GM21526 (cell line): Measurements from ENCODE around the gene SLC7A8.
"Not testable (repeated sequence)": the region's sequence is repeated elsewhere in the genome, so short reads cannot be mapped to it uniquely, and the experiment has no call there.

ENCODE experiments used
- ATAC-seq: cut with Tn5 transposase; IDR thresholded peaks from one replicate; pipeline ENCODE4 v1.9.1; 2021; ENCODE audit warnings: moderate library complexity; ENCODE audit not compliant: unreplicated experiment, low FRiP score

SLC7A8 gene

DNA sequence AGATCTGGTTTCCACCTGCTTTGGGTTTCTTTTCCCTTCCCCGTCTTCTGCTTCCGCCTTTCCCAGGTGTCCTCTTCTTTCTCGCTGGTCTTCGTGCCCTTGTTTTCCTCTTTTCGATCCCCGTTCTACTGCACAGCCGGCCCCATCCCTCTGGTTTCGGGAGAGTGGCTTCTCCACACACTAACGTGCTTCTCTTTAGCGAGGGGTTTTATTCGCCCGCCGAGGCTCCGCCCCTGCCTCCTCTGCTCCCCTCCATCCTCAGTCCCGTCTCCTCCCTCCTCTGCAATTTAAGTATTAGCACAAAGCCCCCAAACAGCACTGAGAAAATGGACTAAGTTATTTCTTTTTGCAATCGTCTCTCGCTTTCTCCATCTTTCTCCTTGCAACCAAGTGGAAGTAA, at the start of gene SLC7A8:
TSS of gene SLC7A8 (minus strand) at position 182 of the 400 bp plus-strand sequence. CDS start 746 bp downstream, outside the sequence.
- no peak for ATAC-seq

DNA sequence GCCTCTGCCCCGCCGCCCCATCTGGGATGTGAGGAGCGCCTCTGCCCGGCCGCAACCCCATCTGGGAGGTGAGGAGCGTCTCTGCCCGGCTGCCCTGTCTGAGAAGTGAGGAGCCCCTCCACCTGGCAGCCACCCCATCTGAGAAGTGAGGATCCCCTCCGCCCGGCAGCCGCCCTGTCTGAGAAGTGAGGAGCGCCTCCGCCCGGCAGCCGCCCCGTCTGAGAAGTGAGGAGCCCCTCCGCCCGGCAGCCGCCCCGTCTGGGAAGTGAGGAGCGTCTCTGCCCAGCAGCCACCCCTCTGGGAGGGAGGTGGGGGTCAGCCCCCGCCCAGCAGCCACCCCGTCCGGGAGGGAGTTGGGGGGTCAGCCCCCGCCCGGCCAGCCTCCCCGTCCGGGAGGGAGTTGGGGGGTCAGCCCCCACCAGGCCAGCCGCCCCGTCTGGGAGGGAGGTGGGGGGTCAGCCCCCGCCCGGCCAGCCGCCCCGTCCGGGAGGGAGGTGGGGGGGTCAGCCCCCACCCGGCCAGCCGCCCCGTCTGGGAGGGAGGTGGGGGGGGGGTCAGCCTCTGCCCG, 48.9 kb upstream of the SLC7A8 start:
- ATAC-seq = not testable (repeated sequence)

- no peak for ATAC-seq
Measured at GRCh38 chr14:23228812-23229211, 45.4 kb upstream of the SLC7A8 start.

GRCh38 chr14:23227566-23227965, 44.1 kb upstream of the SLC7A8 start:
- no peak for ATAC-seq

GRCh38 chr14:23224958-23225357, 41.5 kb upstream of the SLC7A8 start:
- ATAC-seq = not testable (repeated sequence)

GRCh38 chr14:23219075-23219474, 35.6 kb upstream of the SLC7A8 start:
- ATAC-seq = no peak

- ATAC-seq = no peak
Measured at GRCh38 chr14:23217032-23218020, 33.9 kb upstream of the SLC7A8 start.

DNA sequence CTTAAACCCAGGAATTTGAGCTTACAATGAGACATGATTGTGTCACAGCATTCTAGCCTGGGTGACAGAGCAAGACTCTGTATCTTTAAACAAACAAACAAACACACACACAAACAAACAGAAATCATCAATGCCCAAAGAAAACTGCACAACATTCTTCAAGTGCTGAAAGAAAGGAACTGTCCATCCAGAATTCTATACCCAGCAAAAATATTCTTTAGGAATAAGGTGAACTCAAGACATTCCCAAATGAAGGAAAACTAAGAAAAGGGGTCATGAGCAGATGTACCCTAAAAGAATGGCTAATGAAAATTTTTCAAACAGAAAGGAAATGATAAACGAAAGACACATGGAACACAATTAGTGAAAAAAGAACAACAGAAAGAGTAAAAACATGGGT, 32.0 kb upstream of the SLC7A8 start:
- ATAC-seq = no peak

DNA sequence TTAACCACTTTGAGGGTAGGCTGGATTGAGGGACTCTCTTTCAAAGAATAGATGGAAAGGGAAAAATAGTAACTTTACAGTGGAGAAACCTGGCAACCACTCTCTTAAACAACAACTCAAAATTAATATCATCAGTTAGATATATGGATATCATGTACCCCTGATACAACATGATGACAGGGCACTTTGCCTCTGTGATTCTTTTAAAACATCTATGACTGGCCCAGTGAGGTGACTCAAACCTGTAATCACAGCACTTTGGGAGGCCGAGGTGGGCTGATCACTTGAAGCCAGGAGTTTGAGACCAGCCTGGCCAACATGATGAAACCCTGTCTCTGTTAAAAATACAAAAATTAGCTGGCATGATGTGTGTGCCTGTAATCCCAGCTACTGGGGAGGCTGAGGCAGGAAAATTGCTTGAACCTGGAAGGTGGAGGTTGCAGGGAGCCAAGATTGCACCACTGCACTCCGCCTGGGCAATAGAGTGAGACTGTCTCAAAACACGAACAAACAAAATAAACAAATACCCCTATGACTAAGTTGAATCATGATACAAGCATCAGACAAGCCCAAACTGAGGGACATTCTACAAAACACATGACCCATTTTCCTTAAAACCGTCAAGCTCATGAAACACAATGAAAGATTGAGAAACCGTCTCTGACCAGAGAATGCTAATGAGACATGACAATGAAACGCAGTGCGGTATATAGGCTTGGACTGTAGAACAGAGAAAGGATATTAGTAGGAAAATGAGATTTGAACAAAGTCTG, 26.4 kb upstream of the SLC7A8 start:
- no peak for ATAC-seq

DNA sequence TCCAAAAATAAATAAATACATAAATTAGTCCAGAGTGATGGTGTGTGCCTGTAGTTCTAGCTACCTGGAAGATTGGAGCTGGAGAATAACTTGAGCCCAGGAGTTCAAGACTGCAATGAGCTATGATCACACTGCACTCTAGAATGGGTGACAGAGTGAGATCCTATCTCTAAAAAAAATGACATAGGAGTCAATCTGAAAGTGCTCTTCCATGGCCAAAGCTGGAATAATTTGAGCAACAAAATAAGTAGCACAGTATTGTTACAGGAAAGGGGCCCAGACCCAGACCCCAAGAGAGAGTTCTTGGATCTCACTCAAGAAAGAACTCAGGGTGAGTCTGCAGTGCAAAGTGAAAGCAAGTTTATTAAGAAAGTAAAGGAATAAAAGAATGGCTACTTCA, 24.9 kb upstream of the SLC7A8 start:
- ATAC-seq = no peak

- ATAC-seq = no peak
Measured at GRCh38 chr14:23207146-23207540, 23.7 kb upstream of the SLC7A8 start.

GRCh38 chr14:23206422-23207145, 23.1 kb upstream of the SLC7A8 start:
- ATAC-seq = no peak

DNA sequence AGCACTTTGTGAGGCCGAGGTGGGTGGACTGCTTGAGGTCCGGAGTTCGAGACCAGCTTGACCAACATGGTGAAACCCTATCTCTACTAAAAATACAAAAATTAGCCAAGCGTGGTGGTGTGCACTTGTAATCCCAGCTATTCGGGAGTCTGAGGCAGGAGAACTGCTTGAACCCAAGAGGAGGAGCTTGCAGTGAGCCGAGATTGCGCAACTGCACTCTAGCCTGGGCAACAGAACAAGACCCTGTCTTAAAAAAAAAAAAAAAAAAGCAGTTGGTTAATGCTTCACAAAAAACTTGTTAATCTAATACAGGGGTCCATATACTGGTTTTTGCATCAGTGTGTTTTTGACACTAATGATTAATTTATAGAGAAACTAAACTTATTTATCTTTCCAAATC, 18.5 kb upstream of the SLC7A8 start:
- no peak for ATAC-seq

- ATAC-seq = not testable (repeated sequence)
Measured at GRCh38 chr14:23199141-23199540, 15.7 kb upstream of the SLC7A8 start.

DNA sequence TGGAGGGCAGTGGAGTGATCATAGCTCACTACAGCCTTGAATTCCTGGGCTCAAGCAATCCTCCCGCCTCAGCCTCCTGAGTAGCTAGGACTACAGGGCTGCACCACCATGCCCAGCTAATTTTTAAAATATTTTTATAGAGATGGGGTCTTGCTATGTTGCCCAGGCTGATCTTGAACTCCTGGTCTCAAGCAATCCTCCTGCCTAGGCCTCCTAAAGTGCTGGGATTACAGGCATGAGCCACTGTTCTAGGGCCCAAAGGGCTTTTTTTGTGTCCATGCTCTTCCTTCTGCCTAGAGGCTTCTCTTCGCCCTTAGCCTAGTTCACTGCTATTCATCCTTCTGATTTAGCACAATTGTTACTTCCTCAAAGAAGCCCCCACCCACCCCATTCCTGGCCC, 13.0 kb upstream of the SLC7A8 start:
- ATAC-seq = not testable (repeated sequence)

DNA sequence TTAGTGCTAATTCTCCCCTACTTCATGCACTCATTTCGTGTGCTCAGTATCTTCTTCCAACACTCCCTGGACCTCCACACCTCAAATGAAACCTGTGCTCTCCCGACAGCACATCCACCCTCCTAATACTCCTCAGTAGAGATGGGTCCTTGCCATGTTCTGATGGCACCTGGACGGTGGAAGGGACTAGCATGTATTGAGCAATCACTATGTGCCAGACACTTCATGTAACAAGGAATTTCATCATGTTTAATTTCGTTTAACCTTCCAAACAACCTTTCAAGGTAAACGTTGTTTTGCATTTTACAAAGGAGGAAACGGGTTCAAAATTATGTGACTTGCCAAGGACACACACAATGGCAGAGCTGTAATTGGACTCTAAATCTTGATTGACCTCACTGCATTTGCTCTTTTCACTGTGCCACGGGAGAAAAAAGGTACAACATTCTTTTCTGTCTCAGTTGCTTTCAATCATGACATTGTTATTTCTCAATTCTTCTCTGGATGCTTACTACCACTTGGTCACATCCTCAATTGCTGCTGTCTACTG, 12.2 kb upstream of the SLC7A8 start:
- ATAC-seq = no peak

DNA sequence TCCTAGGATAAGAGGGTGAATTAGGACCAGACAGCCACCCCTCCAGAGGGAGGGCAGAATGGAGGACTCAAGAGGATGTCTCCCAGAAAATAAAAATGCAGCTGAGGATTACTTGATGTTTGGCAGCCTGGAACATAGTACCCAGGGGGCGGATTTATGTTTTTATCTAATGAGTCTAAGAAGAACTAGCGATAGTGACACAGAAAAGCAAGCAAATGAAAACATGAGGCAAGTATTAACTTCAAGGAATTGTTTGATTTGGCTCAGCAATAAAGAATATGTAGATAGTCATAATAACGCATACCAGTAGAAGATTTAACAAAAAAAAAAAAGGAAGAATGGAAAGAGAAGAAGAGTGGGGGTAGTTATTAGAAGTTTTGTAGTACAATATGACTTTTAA, 10.0 kb upstream of the SLC7A8 start:
- ATAC-seq = no peak

DNA sequence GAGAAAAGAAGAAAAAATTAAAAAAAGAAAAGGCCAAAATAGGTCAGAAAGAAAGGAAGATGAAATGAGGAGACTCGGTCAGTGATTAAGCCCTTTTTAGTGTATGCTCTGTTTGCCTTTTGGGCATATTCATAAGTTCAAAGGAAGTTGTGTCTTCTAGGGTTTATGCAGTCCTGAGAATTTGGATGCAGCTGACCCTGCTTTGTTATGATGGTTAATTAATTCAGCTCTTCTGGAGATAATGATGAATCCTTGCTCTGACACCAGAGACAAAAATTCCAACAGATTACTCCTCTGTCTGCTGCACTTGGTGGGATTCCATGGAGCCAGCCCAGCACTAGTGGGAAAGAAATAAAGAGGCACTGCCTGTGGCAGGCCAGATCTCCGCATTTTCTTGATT, 4.5 kb upstream of the SLC7A8 start:
- ATAC-seq = no peak

- no peak for ATAC-seq
Measured at GRCh38 chr14:23186913-23187654, 3.6 kb upstream of the SLC7A8 start.
